GM23338 (cell line): ENCODE data around the gene CLDN24.

ENCODE experiments used
- CTCF ChIP-seq, 2 experiments: fragments of 200-600 bp in 1 of 2; sonication (generic) in 1 of 2; conservative IDR thresholded peaks; 2 replicates each; pipeline versions ENCODE4 v1.5.1 to v1.6.1; 2016 to 2017; ENCODE audit warnings: antibody characterized with exemption in 2 of 2, low read depth in 2 of 2, mild to moderate bottlenecking in 2 of 2, moderate library complexity in 1 of 2
- EZH2 ChIP-seq: fragments of 200-600 bp; sonication (generic); IDR thresholded peaks from one replicate; pipeline ENCODE4 v1.8.0; 2017; ENCODE audit warnings: antibody characterized with exemption, mild to moderate bottlenecking, low read depth; ENCODE audit not compliant: unreplicated experiment
- EZH2phosphoT487 ChIP-seq: fragments of 200-600 bp; sonication (generic); IDR thresholded peaks from one replicate; pipeline ENCODE4 v1.8.1; 2018; ENCODE audit warnings: antibody characterized with exemption; ENCODE audit not compliant: unreplicated experiment
- JUNB ChIP-seq: IDR thresholded peaks from one replicate; pipeline ENCODE4 v1.6.1; 2016; ENCODE audit warnings: antibody characterized with exemption; ENCODE audit not compliant: unreplicated experiment

- TF ChIP-seq CTCF (conservative IDR thresholded peaks at IDR 0.05; ENCODE audit: low read depth in 2 of 2) (no peak), JUNB (no peak), EZH2phosphoT487 (no peak), EZH2 (no peak)
Observed at GRCh38 chr4:183299464-183299863, 22.8 kb downstream of the CLDN24 start.
